ENCODE measurements around the gene DNAJB9.

- TF ChIP-seq, protein P1, sequence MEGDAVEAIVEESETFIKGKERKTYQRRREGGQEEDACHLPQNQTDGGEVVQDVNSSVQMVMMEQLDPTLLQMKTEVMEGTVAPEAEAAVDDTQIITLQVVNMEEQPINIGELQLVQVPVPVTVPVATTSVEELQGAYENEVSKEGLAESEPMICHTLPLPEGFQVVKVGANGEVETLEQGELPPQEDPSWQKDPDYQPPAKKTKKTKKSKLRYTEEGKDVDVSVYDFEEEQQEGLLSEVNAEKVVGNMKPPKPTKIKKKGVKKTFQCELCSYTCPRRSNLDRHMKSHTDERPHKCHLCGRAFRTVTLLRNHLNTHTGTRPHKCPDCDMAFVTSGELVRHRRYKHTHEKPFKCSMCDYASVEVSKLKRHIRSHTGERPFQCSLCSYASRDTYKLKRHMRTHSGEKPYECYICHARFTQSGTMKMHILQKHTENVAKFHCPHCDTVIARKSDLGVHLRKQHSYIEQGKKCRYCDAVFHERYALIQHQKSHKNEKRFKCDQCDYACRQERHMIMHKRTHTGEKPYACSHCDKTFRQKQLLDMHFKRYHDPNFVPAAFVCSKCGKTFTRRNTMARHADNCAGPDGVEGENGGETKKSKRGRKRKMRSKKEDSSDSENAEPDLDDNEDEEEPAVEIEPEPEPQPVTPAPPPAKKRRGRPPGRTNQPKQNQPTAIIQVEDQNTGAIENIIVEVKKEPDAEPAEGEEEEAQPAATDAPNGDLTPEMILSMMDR (IDR thresholded peaks at IDR 0.05): peak in 1 of 3 donors; percentile 20
- TF ChIP-seq POLR2A (IDR thresholded peaks at IDR 0.05): no peak
Observed at GRCh38 chr7:108592646-108593201, 23.1 kb downstream of the DNAJB9 start.
